ENCODE data around the gene PCDHGA2.
"Not testable (repeated sequence)": the region's sequence is repeated elsewhere in the genome, so short reads cannot be mapped to it uniquely, and the experiment has no call there.

Gene PCDHGA2

GRCh38 chr5:141338538-141339306, at the start of gene PCDHGA2:
Gene PCDHGA2 (plus strand): TSS chr5:141338760.
- no peak for DNase-seq

DNA sequence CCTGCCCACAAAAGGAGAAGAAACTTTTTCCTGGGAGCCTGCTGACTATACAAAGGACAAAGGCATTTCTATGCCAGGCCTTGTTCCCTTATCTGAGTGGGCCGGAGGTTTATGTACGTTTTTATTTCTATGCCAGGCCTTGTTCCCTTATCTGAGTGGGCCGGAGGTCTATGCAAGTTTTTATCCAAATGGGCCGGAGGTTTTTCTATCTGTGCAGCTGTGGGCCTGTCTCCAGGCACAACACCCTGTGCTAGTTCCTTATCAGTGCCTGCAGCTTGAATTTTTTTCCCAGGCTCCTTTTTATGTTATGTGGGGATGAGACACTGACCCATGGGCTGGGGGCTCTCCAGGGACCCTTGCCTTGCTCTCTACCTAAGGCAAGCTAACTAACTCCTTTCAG, 40.2 kb upstream of the PCDHGA2 start:
- DNase-seq = no peak

DNA sequence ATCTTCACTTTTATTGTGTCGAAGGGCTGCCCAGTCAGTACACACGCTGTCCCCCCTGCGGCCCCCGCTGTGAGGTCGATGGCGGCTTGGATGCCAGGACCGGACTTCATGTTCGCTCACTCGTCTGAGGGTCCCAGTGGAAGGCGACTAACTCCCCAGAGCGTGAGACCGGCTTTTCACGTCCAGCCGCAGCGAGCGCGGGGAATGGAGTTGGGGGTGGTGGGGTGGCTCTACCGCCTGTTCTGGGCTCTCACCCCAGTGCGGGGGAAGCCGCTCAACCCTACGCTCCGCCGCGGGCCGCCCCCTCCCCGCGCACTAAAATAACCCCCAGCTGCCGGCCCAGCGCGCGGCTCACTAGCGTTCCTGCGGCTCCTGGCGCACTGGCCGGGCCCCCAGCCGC, 34.8 kb upstream of the PCDHGA2 start, which contains the start of gene SLC25A2:
SLC25A2 (minus strand) TSS at position 294 of the 400 bp plus-strand sequence; CDS start at position 110, 184 bp downstream.
- DNase-seq = no peak

GRCh38 chr5:141306630-141307029, 31.9 kb upstream of the PCDHGA2 start:
- no peak for DNase-seq

DNA sequence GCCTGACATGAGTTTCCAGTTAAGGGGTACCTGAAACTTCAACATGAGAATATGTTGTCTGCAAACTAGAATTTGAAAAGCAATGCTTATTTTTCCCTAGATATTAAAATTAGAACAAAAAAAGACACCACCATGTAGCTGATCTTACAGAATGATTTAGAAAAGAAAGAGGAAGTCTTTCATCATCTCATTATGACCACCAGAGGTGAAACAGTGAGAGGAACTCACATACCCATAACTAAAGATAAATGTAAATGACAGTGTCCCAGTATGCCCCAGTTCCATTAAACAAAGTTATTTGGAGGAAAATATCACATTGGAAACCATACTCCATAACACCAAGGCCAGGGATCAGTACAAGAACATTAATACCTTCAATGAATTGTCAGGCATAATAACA, 24.8 kb upstream of the PCDHGA2 start:
- DNase-seq = no peak

- DNase-seq = not testable (repeated sequence)
Measured at GRCh38 chr5:141316963-141317362, 21.6 kb upstream of the PCDHGA2 start.

- no peak for DNase-seq
Measured at GRCh38 chr5:141319202-141319601, 19.4 kb upstream of the PCDHGA2 start.

DNA sequence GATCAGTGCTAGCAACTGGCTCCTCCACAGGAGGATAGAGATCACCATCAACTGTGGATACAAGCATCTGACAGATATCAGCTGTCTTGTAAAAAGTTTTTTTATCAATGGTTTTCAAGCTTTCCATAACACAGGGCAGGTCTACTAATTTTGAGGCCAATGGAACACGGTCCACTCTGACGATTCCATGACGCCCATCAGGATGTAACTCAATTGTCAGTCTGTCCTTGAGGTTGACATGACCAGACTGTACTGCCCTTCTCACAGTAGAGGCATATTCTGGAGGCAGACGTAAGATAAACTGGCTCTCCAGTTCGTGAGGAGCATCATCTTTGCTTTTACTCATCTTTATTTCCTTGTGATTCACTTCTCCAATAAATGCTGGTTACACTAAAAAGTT, 18.9 kb upstream of the PCDHGA2 start:
- no peak for DNase-seq

GRCh38 chr5:141320225-141321169, 18.1 kb upstream of the PCDHGA2 start, which contains the start of gene TAF7:
Gene TAF7 (minus strand): TSS chr5:141320784. CDS start chr5:141320044, 740 bp downstream.
- peak; percentile 34 for DNase-seq

GRCh38 chr5:141322261-141322660, 16.3 kb upstream of the PCDHGA2 start:
- DNase-seq = no peak

- no peak for DNase-seq
Measured at GRCh38 chr5:141326088-141326854, 12.3 kb upstream of the PCDHGA2 start.

GRCh38 chr5:141328231-141328630, 10.3 kb upstream of the PCDHGA2 start:
- DNase-seq = no peak

DNA sequence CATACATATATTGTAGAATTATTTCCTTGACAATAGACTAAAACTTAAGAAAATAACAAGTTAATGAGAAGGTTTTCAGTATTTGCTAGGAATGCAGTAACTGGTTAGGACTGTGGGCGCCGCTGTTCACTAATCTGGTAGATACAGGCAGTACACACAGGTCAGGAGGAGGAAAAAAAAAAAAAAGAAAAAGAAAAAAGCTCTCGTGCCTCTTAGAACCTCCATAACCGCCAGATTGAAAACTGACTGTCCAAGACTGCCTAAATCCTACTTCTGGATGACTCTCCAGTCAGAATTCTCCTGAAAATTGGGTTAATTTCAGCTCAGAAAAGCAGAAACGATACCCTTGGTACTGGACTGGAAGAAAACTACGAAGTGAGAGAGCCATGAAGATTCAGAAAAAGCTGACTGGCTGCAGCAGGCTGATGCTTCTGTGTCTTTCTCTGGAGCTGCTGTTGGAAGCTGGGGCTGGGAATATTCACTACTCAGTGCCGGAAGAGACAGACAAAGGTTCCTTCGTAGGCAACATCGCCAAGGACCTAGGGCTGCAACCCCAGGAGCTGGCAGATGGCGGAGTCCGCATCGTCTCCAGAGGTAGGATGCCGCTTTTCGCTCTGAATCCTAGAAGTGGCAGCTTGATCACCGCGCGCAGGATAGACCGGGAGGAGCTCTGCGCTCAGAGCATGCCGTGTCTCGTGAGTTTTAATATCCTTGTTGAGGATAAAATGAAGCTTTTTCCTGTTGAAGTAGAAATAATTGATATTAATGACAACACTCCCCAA, 8.1 kb upstream of the PCDHGA2 start, which contains the start of gene PCDHGA1:
PCDHGA1 (plus strand) TSS at position 216 of the 782 bp plus-strand sequence.
- no peak for DNase-seq

DNA sequence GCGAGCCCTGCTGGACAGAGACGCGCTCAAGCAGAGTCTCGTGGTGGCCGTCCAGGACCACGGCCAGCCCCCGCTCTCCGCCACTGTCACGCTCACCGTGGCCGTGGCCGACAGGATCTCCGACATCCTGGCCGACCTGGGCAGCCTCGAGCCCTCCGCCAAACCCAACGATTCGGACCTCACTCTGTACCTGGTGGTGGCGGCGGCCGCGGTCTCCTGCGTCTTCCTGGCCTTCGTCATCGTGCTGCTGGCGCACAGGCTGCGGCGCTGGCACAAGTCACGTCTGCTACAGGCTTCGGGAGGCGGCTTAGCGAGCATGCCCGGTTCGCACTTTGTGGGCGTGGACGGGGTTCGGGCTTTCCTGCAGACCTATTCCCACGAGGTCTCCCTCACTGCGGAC, 6.0 kb upstream of the PCDHGA2 start:
- DNase-seq = not testable (repeated sequence)

DNA sequence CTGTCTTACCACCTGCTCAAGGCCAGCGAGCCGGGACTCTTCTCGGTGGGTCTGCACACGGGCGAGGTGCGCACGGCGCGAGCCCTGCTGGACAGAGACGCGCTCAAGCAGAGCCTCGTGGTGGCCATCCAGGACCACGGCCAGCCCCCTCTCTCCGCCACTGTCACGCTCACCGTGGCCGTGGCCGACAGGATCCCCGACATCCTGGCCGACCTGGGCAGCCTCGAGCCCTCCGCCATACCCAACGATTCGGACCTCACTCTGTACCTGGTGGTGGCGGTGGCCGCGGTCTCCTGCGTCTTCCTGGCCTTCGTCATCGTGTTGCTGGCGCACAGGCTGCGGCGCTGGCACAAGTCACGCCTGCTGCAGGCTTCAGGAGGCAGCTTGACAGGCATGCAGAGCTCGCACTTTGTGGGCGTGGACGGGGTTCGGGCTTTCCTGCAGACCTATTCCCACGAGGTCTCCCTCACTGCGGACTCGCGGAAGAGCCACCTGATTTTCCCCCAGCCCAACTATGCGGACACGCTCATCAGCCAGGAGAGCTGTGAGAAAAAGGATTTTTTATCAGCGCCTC, 2.3 kb downstream of the PCDHGA2 start:
- not testable (repeated sequence) for DNase-seq

- no peak for DNase-seq
Measured at GRCh38 chr5:141342773-141343172, 4.2 kb downstream of the PCDHGA2 start.

- DNase-seq = no peak
Measured at GRCh38 chr5:141343242-141343952, 4.8 kb downstream of the PCDHGA2 start, which contains the start of gene PCDHGA3. Gene PCDHGA3 (plus strand): TSS chr5:141343829. CDS start chr5:141344034, 205 bp downstream.

DNA sequence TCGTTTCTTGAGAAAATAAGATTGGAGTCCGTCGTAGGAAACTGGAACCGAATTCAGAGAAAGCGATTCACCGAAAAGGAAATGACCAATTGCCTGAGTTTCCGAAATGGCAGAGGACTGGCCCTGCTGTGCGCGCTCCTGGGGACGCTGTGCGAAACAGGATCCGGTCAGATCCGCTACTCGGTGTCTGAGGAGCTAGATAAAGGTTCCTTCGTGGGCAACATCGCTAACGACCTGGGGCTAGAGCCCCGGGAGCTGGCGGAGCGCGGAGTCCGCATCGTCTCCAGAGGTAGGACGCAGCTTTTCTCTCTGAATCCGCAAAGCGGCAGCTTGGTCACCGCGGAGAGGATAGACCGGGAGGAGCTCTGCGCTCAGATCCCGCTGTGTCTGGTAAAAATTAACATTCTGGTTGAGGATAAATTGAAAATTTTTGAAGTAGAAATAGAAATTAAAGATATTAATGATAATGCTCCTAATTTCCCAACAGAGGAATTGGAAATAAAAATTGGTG, 5.4 kb downstream of the PCDHGA2 start:
- no peak for DNase-seq

DNA sequence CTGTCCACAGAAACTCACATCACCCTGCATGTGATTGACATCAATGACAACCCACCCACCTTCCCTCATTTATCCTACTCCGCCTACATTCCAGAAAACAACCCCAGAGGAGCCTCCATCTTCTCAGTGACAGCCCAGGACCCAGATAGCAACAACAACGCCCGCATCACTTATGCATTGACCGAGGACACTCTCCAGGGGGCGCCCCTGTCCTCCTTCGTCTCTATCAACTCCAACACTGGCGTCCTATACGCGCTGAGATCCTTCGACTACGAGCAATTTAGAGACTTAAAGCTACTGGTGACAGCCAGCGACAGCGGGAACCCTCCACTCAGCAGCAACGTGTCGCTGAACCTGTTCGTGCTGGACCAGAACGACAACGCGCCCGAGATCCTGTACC, 6.8 kb downstream of the PCDHGA2 start:
- no peak for DNase-seq

GRCh38 chr5:141346017-141346416, 7.5 kb downstream of the PCDHGA2 start:
- DNase-seq = not testable (repeated sequence)
